GM10248 (cell line): Measurements from ENCODE around the gene ICE2.

Experiments used
- CTCF ChIA-PET: fragments of 300-600 bp; sonication (Branson Sonifier 250); formaldehyde crosslinking; extraction: SDS; loops from one replicate; lab custom pipeline; 2021; ENCODE audit warnings: antibody characterized with exemption; lab: Yijun Ruan, JAX
- POLR2A ChIA-PET: fragments of 350-650 bp; sonication (Branson Sonifier 250); formaldehyde crosslinking; extraction: SDS; loops from one replicate; lab custom pipeline; 2020; ENCODE audit warnings: antibody characterized with exemption; lab: Yijun Ruan, JAX
- DNase-seq: peaks from one replicate; pipeline ENCODE4 v3.0.0; 2012; ENCODE audit errors: extremely low spot score
- CTCF ChIP-seq: IDR thresholded peaks from 2 replicates; pipeline ENCODE4 v1.5.1; 2012; ENCODE audit warnings: mild to moderate bottlenecking, low read depth; ENCODE audit errors: extremely low read depth, missing control alignments, control extremely low read depth

The ICE2 gene

DNA sequence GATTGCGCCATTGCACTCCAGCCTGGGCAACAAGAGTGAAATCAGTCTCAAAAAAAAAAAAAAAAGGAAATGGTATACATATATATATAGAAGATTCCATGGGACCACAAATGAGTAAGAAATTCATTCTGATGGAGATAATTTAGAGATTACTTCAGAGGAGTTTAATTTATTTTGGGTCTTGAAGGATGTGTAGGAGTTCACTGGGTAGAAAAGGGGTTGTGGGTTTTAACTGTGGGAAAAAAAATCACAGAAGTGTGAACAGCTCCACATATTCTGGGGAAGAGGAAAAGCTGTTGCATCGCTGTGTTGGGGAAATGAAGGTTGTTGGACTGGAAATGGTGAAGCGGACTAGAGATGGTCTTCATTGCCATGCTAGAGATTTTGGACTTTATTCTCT is 4.1 kb upstream of the ICE2 start:
- POLR2A ChIA-PET = no interaction called here
- DNase-seq = no peak
- no peak for TF ChIP-seq CTCF
- CTCF ChIA-PET = no interaction called here

GRCh38 chr15:60480888-60481287 is 1.9 kb upstream of the ICE2 start:
- TF ChIP-seq CTCF = no peak
- CTCF ChIA-PET = interaction anchor here (0.9 kb wide), 1 partner anchor 26 kb away, joined by 3 read pairs; no protein-coding TSS in a partner anchor
- DNase-seq = no peak
- POLR2A ChIA-PET = no interaction called here

- TF ChIP-seq CTCF = no peak
- peak; percentile 26 for DNase-seq
- POLR2A ChIA-PET = no interaction called here
- CTCF ChIA-PET = interaction anchor here (0.9 to 1.0 kb wide), 2 partner anchors 16 to 121 kb away, joined by 3 to 4 read pairs; no protein-coding TSS in a partner anchor
These were observed 1.2 kb upstream of the ICE2 start for GRCh38 chr15:60480149-60480548.

DNA sequence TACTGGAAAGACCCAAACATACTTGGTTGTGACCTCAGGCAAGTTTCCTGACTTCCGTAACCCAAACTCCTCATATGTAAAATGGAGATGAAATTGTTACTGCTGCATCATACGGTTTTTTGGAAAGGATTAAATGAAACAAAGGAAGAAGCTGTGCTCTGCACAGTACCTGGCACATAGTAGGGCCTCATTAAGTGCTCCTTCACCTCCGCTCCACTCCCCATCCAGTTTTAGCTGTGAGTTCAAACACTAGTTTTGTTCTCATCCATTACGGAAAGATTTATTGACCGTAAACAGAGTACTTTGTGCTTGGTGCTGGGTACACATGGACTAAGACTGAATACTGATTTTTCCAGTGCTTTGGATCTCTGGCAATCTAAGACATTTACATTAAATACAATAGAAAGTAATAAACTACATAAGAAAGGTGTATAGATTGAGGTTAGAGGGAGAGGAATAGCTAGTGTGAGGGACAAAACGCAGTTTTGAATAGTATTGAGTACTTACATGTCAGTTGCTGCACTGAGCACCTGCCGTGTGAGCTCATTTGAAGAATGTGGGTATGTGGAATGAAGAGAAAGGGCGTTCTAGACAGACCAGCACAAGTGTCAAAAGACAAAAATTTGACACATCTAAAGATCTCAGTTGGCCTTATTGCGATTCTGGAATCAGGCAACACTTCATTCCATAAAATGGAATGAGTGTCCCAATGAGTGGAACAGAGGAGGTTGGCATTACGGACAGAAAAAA is 594 bp upstream of the ICE2 start:
- no peak for TF ChIP-seq CTCF
- CTCF ChIA-PET = interaction anchor here (0.9 to 1.0 kb wide), 2 partner anchors 17 to 120 kb away, joined by 3 to 4 read pairs; no protein-coding TSS in a partner anchor
- peak; percentile 11 for DNase-seq
- POLR2A ChIA-PET = no interaction called here

DNA sequence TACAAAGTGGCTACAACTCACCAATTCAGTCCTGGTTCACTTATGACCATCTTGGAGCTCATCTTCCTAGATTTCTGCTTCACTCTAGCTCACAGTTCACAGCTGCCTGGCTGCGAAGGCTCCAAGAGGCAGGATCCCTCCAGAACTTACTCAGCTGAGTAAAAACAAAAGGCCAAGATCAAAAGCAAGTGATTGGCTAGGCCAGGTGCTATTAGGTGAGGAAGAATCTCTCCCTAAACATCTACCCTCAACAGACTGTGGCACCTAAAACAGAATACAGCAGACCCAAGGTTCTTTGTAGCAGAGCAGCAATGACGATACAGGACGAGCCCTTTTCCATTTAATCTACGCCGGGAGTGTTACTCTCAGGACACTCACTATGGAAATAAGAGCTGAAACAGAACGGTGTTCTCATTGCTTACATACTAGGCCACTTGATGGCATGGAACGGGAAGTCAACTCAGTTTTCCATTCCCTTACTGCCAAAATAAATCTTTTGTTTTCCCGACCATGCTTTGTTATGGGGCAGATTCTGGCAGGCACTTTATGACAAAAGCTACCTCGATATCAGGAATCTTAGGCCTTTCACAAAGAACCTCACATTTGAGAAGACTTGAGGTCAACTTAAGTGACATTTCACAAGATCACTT is 901 bp downstream of the ICE2 start:
- peak; percentile 10 for DNase-seq
- no peak for TF ChIP-seq CTCF

GRCh38 chr15:60477164-60477563 is 1.8 kb downstream of the ICE2 start:
- no peak for DNase-seq
- ChIA-PET POLR2A (no interaction called here), CTCF (interaction anchor here (1.3 kb wide), 1 partner anchor 30 kb away, joined by 3 read pairs; no protein-coding TSS in a partner anchor)
- no peak for TF ChIP-seq CTCF

More for the DNA sequence above, 901 bp downstream of the ICE2 start:
- ChIA-PET CTCF (interaction anchor here (1.0 to 1.4 kb wide), 4 partner anchors 29 to 438 kb away, joined by 3 read pairs; no protein-coding TSS in a partner anchor), POLR2A (interaction anchor here (1.7 kb wide), 1 partner anchor 116 kb away, joined by 3 read pairs; no protein-coding TSS in a partner anchor)
